GM06990 (cell line): ENCODE results near the gene HTR6.

ENCODE experiments used
- DNase-seq: peaks from one replicate; pipeline ENCODE4 v3.0.0-alpha.2; 2011; ENCODE audit not compliant: insufficient read length; ENCODE audit errors: extremely low read depth
- H3K27me3 ChIP-seq: replicated peaks from 2 replicates; pipeline ENCODE4 v1.6.0; 2011; ENCODE audit warnings: low read length; ENCODE audit not compliant: control insufficient read depth, insufficient read depth
- H3K36me3 ChIP-seq: 2 replicates; pipeline ENCODE4 v1.5.1; 2011; ENCODE audit warnings: low read length; ENCODE audit not compliant: control insufficient read depth, insufficient read depth
- H3K4me3 ChIP-seq: replicated peaks from 2 replicates; pipeline ENCODE4 v1.5.1; 2011; ENCODE audit warnings: low read depth, mild to moderate bottlenecking, control low read depth, low read length
- CTCF ChIP-seq: IDR thresholded peaks from 2 replicates; pipeline ENCODE4 v1.5.1; 2011; ENCODE audit warnings: low read length, control low read depth, mild to moderate bottlenecking, inconsistent platforms; ENCODE audit not compliant: insufficient read depth, poor library complexity, severe bottlenecking

Gene HTR6

DNA sequence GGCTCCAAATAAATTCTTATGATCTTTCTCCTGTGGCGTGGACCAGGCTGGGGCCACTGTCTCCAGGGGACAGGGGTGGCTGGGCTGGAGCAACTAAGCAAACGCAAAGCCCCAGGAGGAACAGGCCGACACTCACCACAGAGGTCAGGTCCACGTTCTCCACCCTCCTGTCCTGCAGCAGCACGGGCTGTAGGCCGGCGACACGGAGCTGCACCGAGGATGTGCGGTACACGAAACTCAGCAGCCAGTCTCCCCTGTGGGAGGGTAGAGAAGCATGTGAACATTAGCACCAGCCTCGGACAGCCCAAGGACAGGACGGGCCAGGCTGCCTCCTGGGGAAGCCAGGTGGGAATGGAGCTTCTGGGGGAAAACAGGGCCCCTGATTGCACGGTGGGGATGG lies 29.6 kb downstream of the HTR6 start:
- Histone ChIP-seq H3K4me3 (no peak overlapping the region), H3K27me3 (no peaks in the 10 kb centered on the region), H3K36me3 (peaks cover 5% of the 10 kb centered on the region)
- no peak for TF ChIP-seq CTCF
- no peak for DNase-seq

DNA sequence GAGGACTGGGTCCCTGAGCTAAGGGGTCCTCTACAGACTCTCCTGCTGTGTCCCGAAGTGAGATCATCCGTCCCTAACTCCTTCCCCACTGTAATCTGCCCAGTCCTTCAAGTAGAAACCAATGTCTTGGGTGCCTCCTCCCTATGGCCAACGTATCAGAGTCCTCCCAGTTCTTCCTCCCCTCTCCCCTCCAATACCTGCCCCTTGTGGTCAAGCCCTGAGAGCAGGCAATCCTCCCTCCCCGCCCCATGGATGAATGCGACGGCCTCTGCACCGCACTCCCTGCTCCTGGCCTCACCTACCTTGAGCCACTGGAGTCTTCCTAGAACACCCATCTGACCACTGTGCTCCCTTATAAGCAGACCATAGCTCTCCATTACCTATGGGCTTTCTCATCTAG lies 31.1 kb downstream of the HTR6 start:
- no peaks in the 10 kb centered on the region for H3K27me3 ChIP-seq
- peaks cover 5% of the 10 kb centered on the region for H3K36me3 ChIP-seq
- H3K4me3 ChIP-seq = no peak overlapping the region
- no peak for TF ChIP-seq CTCF
- no peak for DNase-seq

DNA sequence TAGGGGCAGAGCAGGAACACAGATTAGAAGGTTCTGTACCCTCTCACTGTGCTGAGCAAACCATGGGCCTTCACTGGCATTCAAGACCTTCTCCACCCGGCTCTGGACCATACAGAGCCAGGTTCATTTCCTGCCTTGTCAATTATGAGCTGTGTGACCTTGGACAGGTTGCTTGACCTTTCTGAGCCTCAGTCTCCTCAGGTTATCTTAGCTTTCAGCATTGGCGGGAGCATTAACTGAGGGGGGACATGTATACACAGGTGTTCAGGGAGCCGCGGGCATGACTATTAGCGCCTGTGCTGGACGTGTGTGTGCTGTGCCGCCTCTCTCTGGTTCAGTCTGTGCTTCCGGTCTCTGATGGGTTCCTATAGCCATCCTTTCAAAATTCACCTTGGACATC lies 32.1 kb downstream of the HTR6 start:
- DNase-seq = no peak
- H3K4me3 ChIP-seq = no peak overlapping the region
- no peaks in the 10 kb centered on the region for H3K27me3 ChIP-seq
- peaks cover 5% of the 10 kb centered on the region for H3K36me3 ChIP-seq
- no peak for TF ChIP-seq CTCF

GRCh38 chr1:19698181-19698580 lies 33.5 kb downstream of the HTR6 start:
- Histone ChIP-seq H3K4me3 (no peak overlapping the region), H3K36me3 (peaks cover 5% of the 10 kb centered on the region), H3K27me3 (no peaks in the 10 kb centered on the region)
- no peak for TF ChIP-seq CTCF
- peak; percentile 37 for DNase-seq

- no peak for TF ChIP-seq CTCF
- H3K36me3 ChIP-seq = peaks cover 3% of the 10 kb centered on the region
- H3K27me3 ChIP-seq = no peaks in the 10 kb centered on the region
- DNase-seq = no peak
- H3K4me3 ChIP-seq = no peak overlapping the region
These were observed 35.6 kb downstream of the HTR6 start for GRCh38 chr1:19700079-19700777.

DNA sequence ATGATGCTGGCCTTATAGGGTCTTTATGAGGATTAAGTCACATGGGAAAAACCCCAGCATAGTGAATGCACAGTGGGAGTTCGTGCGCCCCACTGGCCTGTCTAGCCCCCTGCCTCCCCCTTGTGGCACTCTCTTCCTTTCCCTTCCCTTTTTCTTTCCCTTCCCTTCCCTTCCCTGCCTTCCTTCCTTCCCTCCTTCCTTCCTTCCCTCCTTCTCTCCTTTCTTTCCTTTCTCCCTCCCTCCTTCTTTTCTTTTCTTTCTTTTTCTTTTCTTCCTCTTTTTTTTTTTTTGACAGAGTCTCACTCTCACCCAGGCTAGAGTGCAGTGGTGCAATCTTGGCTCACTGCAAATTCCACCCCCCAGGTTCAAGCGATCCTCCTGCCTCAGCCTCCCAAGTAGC lies 38.6 kb downstream of the HTR6 start:
- DNase-seq = no peak
- Histone ChIP-seq H3K4me3 (no peak overlapping the region), H3K27me3 (no peaks in the 10 kb centered on the region), H3K36me3 (no peaks in the 10 kb centered on the region; the same call in 1 of the 2 replicates)
- TF ChIP-seq CTCF = no peak
